Thymus (tissue), 11 donors: ENCODE data around the gene TGFBR3. TPM values are rescaled to one million over a fixed set of nuclear protein-coding genes. Genes with fewer than 3 reads are reported as not detected.
"Not testable (repeated sequence)": the region's sequence is repeated elsewhere in the genome, so short reads cannot be mapped to it uniquely, and the experiment has no call there.

ENCODE experiments used
- DNase-seq, 9 donors: peaks; one replicate each; pipeline ENCODE4 v3.0.0-alpha.2; 2013; ENCODE audit warnings: low spot score in 9 of 9, low read depth in 6 of 9, missing footprints in 1 of 9
- H3K27ac ChIP-seq, 2 donors: one replicate each; pipeline ENCODE4 v1.5.1; 2013; ENCODE audit warnings: control low read depth in 1 of 2, low read depth in 1 of 2, low read length in 1 of 2, mild to moderate bottlenecking in 1 of 2, moderate library complexity in 1 of 2
- H3K27me3 ChIP-seq, 2 donors: one replicate each; pipeline ENCODE4 v1.5.1; 2013; ENCODE audit warnings: low read length in 1 of 2; ENCODE audit not compliant: control insufficient read depth in 2 of 2, insufficient read depth in 1 of 2
- H3K36me3 ChIP-seq, 2 donors: one replicate each; pipeline ENCODE4 v1.5.1; 2013; ENCODE audit warnings: low read length in 1 of 2, mild to moderate bottlenecking in 1 of 2, moderate library complexity in 1 of 2; ENCODE audit not compliant: control insufficient read depth in 2 of 2, insufficient read depth in 2 of 2
- H3K4me1 ChIP-seq, 2 donors: one replicate each; pipeline ENCODE4 v1.5.1; 2013; ENCODE audit warnings: low read length in 2 of 2; ENCODE audit not compliant: control insufficient read depth in 2 of 2, insufficient read depth in 2 of 2
- H3K4me3 ChIP-seq, 2 donors: one replicate each; pipeline ENCODE4 v1.5.1; 2013; ENCODE audit warnings: low read length in 2 of 2, control low read depth in 1 of 2, mild to moderate bottlenecking in 1 of 2
- H3K9me3 ChIP-seq, 2 donors: one replicate each; pipeline ENCODE4 v1.5.1; 2013; ENCODE audit warnings: low read length in 1 of 2, mild to moderate bottlenecking in 1 of 2; ENCODE audit not compliant: control insufficient read depth in 2 of 2, insufficient read depth in 1 of 2
- WGBS: extraction: QIAGEN DNeasy Blood & Tissue Kit; methylation state at CpG from one replicate; pipeline ENCODE4 v1.1.7; 2013; 5-methylcytosine and 5-hydroxymethylcytosine counted together
- polyA plus RNA-seq: library from polyadenylated mRNA; stranded (reverse); fragments of 200-250 nt; gene quantifications from one replicate; pipeline ENCODE4 v1.2.3, GENCODE V29; 2013
- total RNA-seq: library from RNA; stranded (reverse); fragments of 120-200 nt; gene quantifications from one replicate; pipeline ENCODE4 v1.2.4, GENCODE V29; 2013
- donor health status: healthy.

TGFBR3 gene
- total and polyA plus RNA-seq, 2 donors: 5.4 to 10.1 TPM

- no peak overlapping the region for H3K4me3 ChIP-seq
- 96% methylated on average over 4 of the region's 4 CpGs for WGBS
- H3K4me1 ChIP-seq: peaks cover 0 to 17% of the 10 kb centered on the region in 2 donors
- H3K9me3 ChIP-seq: no peaks in the 10 kb centered on the region
- no peaks in the 10 kb centered on the region for H3K27me3 ChIP-seq
- DNase-seq: no peak
- H3K36me3 ChIP-seq: no peaks in the 10 kb centered on the region
- H3K27ac ChIP-seq: no peak overlapping the region
Measured at GRCh38 chr1:91680556-91681155, 205.3 kb downstream of the TGFBR3 start.

GRCh38 chr1:91679446-91679845 lies 206.5 kb downstream of the TGFBR3 start:
- Histone ChIP-seq H3K4me3 (no peak overlapping the region), H3K27me3 (no peaks in the 10 kb centered on the region), H3K27ac (no peak overlapping the region), H3K36me3 (no peaks in the 10 kb centered on the region), H3K9me3 (no peaks in the 10 kb centered on the region), H3K4me1 (peaks cover 0 to 6% of the 10 kb centered on the region in 2 donors)
- WGBS: 98% methylated on average over 4 of the region's 4 CpGs
- DNase-seq: no peak

- no peaks in the 10 kb centered on the region for H3K36me3 ChIP-seq
- WGBS: 98% methylated on average over 2 of the region's 2 CpGs
- no peak overlapping the region for H3K4me3 ChIP-seq
- no peaks in the 10 kb centered on the region for H3K27me3 ChIP-seq
- no peaks in the 10 kb centered on the region for H3K4me1 ChIP-seq
- no peak for DNase-seq
- H3K27ac ChIP-seq: no peak overlapping the region
- H3K9me3 ChIP-seq: no peaks in the 10 kb centered on the region
Measured at GRCh38 chr1:91676030-91676429, 209.9 kb downstream of the TGFBR3 start.

- Histone ChIP-seq H3K27ac (no peak overlapping the region), H3K9me3 (no peaks in the 10 kb centered on the region), H3K27me3 (no peaks in the 10 kb centered on the region), H3K4me1 (no peaks in the 10 kb centered on the region), H3K36me3 (no peaks in the 10 kb centered on the region), H3K4me3 (no peak overlapping the region)
- no peak for DNase-seq
- 91% methylated on average over 2 of the region's 2 CpGs for WGBS
Measured at GRCh38 chr1:91674107-91674506, 211.8 kb downstream of the TGFBR3 start.

- Histone ChIP-seq H3K4me1 (no peaks in the 10 kb centered on the region), H3K36me3 (no peaks in the 10 kb centered on the region), H3K27me3 (no peaks in the 10 kb centered on the region), H3K27ac (no peak overlapping the region), H3K9me3 (no peaks in the 10 kb centered on the region), H3K4me3 (no peak overlapping the region)
- DNase-seq: no peak
- WGBS: 78% methylated on average over 3 of the region's 3 CpGs
Measured at GRCh38 chr1:91673613-91674012, 212.3 kb downstream of the TGFBR3 start.

GRCh38 chr1:91672601-91673161 lies 213.3 kb downstream of the TGFBR3 start:
- WGBS: 96% methylated on average over 4 of the region's 4 CpGs
- Histone ChIP-seq H3K27ac (no peak overlapping the region), H3K27me3 (no peaks in the 10 kb centered on the region), H3K4me3 (no peak overlapping the region), H3K9me3 (no peaks in the 10 kb centered on the region), H3K4me1 (no peaks in the 10 kb centered on the region), H3K36me3 (no peaks in the 10 kb centered on the region)
- DNase-seq: no peak

- Histone ChIP-seq H3K27me3 (no peaks in the 10 kb centered on the region), H3K36me3 (no peaks in the 10 kb centered on the region), H3K9me3 (no peaks in the 10 kb centered on the region), H3K4me1 (no peaks in the 10 kb centered on the region), H3K27ac (no peak overlapping the region), H3K4me3 (no peak overlapping the region)
- 97% methylated on average over 4 of the region's 4 CpGs for WGBS
- DNase-seq: no peak
Measured at GRCh38 chr1:91670781-91671180, 215.2 kb downstream of the TGFBR3 start.

- H3K36me3 ChIP-seq: no peaks in the 10 kb centered on the region
- no peaks in the 10 kb centered on the region for H3K4me1 ChIP-seq
- no peak overlapping the region for H3K27ac ChIP-seq
- no peaks in the 10 kb centered on the region for H3K9me3 ChIP-seq
- H3K4me3 ChIP-seq: no peak overlapping the region
- WGBS: 95% methylated on average over 25 of the region's 25 CpGs
- H3K27me3 ChIP-seq: no peaks in the 10 kb centered on the region
- no peak for DNase-seq
Measured at GRCh38 chr1:91669584-91670350, 216.2 kb downstream of the TGFBR3 start.

GRCh38 chr1:91666651-91667050 lies 219.3 kb downstream of the TGFBR3 start:
- H3K27me3 ChIP-seq, DNase-seq, H3K9me3 ChIP-seq, H3K27ac ChIP-seq, H3K36me3 ChIP-seq, H3K4me3 ChIP-seq, H3K4me1 ChIP-seq: not testable (repeated sequence)
- 83% methylated on average over 5 of the region's 5 CpGs for WGBS
